IPS-18c (cell line): ENCODE data around the gene CLDN17.

Experiments used
- H3K4me3 ChIP-seq: 2 replicates; pipeline ENCODE4 v1.7.0; 2013; ENCODE audit warnings: low read depth, mild to moderate bottlenecking, low read length, moderate library complexity; ENCODE audit not compliant: insufficient read depth
- H3K9me3 ChIP-seq: one replicate; pipeline ENCODE4 v1.6.1; 2013; ENCODE audit warnings: mild to moderate bottlenecking, low read length, moderate library complexity; ENCODE audit not compliant: control insufficient read depth, insufficient read depth

Gene CLDN17, protein sequence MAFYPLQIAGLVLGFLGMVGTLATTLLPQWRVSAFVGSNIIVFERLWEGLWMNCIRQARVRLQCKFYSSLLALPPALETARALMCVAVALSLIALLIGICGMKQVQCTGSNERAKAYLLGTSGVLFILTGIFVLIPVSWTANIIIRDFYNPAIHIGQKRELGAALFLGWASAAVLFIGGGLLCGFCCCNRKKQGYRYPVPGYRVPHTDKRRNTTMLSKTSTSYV

GRCh38 chr21:30166705-30167104 is at the start of gene CLDN17:
Gene CLDN17, minus strand, starts transcription at chr21:30166805. Its CDS starts 188 bp downstream, at chr21:30166617.
- Histone ChIP-seq H3K4me3 (no peak within 1 kb of the TSS), H3K9me3 (no peaks in the 10 kb centered on the region)

GRCh38 chr21:30216041-30216723 is 49.6 kb upstream of the CLDN17 start, which contains the start of gene CLDN8:
Gene CLDN8, minus strand, starts transcription at chr21:30216097. Its CDS starts 172 bp downstream, at chr21:30215925.
- Histone ChIP-seq H3K4me3 (no peak within 1 kb of the TSS), H3K9me3 (peaks cover 3% of the 10 kb centered on the region)

DNA sequence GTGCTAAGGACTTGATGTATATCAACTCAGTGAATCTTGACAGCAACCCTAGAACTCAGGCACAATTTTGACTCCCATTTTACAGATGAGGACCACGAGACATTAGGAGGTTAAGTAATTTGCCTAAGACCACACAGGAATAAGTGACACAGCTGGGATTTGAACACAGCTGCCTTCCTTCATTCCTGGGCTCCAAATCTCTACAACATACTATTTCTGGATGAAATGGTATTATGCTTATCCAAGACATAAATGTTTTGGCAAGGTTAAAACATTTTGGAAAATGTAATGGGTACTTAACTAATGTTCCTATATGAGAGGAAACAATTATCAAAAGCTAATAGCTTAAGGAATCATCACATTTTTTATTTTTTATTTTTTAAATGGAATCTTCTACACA is 44.5 kb upstream of the CLDN17 start:
- H3K4me3 ChIP-seq = no peak overlapping the region
- peaks cover 1% of the 10 kb centered on the region for H3K9me3 ChIP-seq

DNA sequence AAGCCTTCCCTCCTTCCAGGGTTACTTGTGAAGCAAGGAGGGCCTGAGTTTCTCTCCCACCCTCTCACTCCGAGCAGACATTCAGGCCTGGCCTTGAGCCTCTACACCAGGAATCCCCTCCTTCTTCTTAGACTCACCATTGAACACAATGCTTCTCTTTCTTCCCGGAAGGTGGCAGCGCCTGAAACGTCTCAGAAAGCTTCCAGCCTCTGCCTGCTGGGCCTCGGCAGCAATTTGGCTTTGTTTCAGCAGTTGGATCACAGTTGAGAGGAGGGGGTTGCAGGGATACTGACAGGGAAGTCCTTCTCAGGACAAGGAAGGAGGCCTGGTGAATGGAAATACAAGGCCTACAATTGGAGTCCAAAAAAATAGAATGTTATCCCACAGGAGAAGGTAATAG is 43.0 kb upstream of the CLDN17 start:
- Histone ChIP-seq H3K9me3 (no peaks in the 10 kb centered on the region), H3K4me3 (no peak overlapping the region)

GRCh38 chr21:30207252-30207579 is 40.6 kb upstream of the CLDN17 start:
- H3K9me3 ChIP-seq = no peaks in the 10 kb centered on the region
- no peak overlapping the region for H3K4me3 ChIP-seq

- H3K9me3 ChIP-seq = no peaks in the 10 kb centered on the region
- no peak overlapping the region for H3K4me3 ChIP-seq
Observed at GRCh38 chr21:30206551-30207251, 40.1 kb upstream of the CLDN17 start.

DNA sequence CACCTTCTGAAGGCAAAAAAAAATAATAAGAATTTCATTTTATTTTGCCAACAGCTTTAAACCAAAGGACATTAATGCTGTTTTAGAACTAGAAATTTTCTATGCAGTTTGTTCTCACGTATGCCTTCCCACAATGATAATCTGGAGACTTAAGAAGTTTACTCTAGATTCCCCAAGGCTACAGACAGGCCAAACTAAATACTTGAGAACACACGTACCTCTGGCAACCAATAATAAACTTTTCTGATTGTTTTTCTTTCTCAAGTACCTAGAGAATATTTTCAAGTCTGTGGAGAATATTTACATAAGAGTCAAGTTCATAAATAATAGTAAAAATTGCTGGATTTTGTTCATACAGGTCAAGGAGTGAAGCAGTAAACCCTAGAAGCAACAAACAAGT is 33.4 kb upstream of the CLDN17 start:
- Histone ChIP-seq H3K9me3 (no peaks in the 10 kb centered on the region), H3K4me3 (no peak overlapping the region)

DNA sequence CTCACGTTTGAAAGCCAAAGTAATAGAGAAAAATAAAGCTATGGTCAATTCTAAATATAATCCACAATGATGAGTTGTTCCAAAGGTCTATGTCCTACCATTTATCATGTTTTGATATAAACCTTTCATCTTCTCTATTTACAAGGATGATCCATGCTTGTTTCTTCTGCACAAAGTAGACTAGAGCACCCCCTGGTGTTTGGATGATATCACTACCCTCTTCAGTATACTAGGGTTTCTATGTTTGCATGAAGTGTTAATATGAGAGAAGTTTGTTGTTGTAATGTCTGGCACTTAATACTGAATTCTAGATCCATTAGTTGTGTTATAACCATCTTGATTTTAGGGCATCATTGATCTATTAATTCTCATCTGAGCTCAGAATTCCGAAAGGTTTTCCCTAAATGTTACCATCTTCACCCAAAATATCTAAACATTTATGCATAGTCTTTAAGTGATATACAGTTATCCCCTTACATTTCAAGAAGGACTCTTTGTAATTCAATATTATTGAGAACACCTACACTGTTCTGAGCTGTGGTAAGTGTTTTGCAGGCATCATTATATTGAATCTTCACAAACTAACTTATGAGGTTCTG is 28.2 kb upstream of the CLDN17 start:
- no peaks in the 10 kb centered on the region for H3K9me3 ChIP-seq
- H3K4me3 ChIP-seq = no peak overlapping the region

GRCh38 chr21:30193201-30193600 is 26.6 kb upstream of the CLDN17 start:
- H3K9me3 ChIP-seq = no peaks in the 10 kb centered on the region
- H3K4me3 ChIP-seq = no peak overlapping the region

GRCh38 chr21:30190554-30190953 is 23.9 kb upstream of the CLDN17 start:
- Histone ChIP-seq H3K9me3 (no peaks in the 10 kb centered on the region), H3K4me3 (no peak overlapping the region)

DNA sequence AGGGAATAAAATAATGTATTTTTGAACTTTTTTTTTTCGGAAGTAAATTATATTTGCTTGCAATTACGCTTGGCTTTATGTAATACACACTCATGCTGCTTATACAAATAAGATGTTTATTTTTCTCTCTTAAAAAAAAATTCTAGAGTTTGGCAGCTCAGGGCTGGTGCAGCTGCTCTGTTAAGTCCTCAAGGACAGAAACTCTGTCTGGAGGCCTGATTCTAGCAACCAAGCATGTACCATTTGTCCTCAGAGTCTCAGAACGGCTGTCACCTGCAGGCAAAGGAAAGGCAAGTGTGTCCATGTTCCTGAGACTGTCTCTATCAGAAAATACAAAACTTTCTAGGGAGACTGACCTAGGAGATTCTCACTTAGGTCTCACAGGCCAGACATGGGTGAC is 23.2 kb upstream of the CLDN17 start:
- H3K4me3 ChIP-seq = no peak overlapping the region
- no peaks in the 10 kb centered on the region for H3K9me3 ChIP-seq

- H3K9me3 ChIP-seq = no peaks in the 10 kb centered on the region
- H3K4me3 ChIP-seq = no peak overlapping the region
Observed at GRCh38 chr21:30186242-30186641, 19.6 kb upstream of the CLDN17 start.

GRCh38 chr21:30168086-30168485 is 1.5 kb upstream of the CLDN17 start:
- Histone ChIP-seq H3K9me3 (no peaks in the 10 kb centered on the region), H3K4me3 (no peak overlapping the region)

- Histone ChIP-seq H3K9me3 (no peaks in the 10 kb centered on the region), H3K4me3 (no peak overlapping the region)
Observed at GRCh38 chr21:30166171-30166570, 434 bp downstream of the CLDN17 start.

GRCh38 chr21:30164796-30165195 is 1.8 kb downstream of the CLDN17 start:
- Histone ChIP-seq H3K9me3 (no peaks in the 10 kb centered on the region), H3K4me3 (no peak overlapping the region)

- H3K4me3 ChIP-seq = no peak overlapping the region
- no peaks in the 10 kb centered on the region for H3K9me3 ChIP-seq
Observed at GRCh38 chr21:30153697-30154340, 12.8 kb downstream of the CLDN17 start.

DNA sequence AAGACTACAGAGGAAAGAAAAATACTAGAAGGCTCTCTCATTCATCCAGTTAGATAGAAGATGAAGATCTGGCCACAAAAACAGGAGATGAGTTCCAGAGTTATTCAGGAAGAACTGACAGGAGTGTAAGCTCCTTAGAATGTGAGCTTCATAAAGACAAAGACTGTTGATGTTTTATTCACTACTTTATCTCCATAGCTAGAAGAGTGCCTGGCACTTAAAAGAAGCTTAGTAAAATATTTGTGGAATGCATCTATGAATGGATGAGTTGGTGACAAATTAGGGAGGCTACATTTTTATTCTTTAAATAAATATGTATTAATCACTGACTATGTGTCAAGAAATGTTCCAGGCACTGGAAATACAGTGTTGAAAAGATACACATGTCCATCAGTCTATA is 13.8 kb downstream of the CLDN17 start:
- no peaks in the 10 kb centered on the region for H3K9me3 ChIP-seq
- H3K4me3 ChIP-seq = no peak overlapping the region
